ENCODE measurements around the gene ITGA1. TPM values are rescaled to one million over a fixed set of nuclear protein-coding genes. Genes with fewer than 3 reads are reported as not detected.

The ITGA1 gene
- total and polyA plus RNA-seq, 2 donors (not counting 1 experiment from before 2014, with no cell fraction given), result 12.6 to 115 TPM

- no peak for DNase-seq (ENCODE audit: low read depth in 2 of 2)
- Histone ChIP-seq H3K9me3 (ENCODE audit: control insufficient read depth, insufficient read depth, low read depth, low read length) (no peaks in the 10 kb centered on the region), H3K4me2 (ENCODE audit: extremely low read depth, insufficient read depth, low read length) (no peak overlapping the region), H3K27me3 (ENCODE audit: control insufficient read depth, insufficient read depth, low read length) (no peaks in the 10 kb centered on the region), H3K79me2 (ENCODE audit: control insufficient read depth, insufficient read depth, low read length) (peaks cover 1% of the 10 kb centered on the region), H2AFZ (ENCODE audit: low read length) (no peak overlapping the region), H3K4me3 (replicated peaks in 1 of 4; ENCODE audit: control extremely low read depth in 1 of 4, insufficient read depth in 1 of 4, low read depth in 3 of 4, low read length in 4 of 4) (no peak overlapping the region), H3K36me3 (ENCODE audit: control insufficient read depth, insufficient read depth, low read length) (no peaks in the 10 kb centered on the region), H3K27ac (ENCODE audit: insufficient read depth, low read length) (no peak overlapping the region), H4K20me1 (ENCODE audit: control insufficient read depth, extremely low read depth, insufficient read depth, low read length) (no peaks in the 10 kb centered on the region), H3K4me1 (ENCODE audit: control insufficient read depth, extremely low read depth, insufficient read depth, low read length) (peaks cover 7% of the 10 kb centered on the region), H3K9ac (ENCODE audit: insufficient read depth, low read length) (no peak overlapping the region)
- TF ChIP-seq, protein P1, sequence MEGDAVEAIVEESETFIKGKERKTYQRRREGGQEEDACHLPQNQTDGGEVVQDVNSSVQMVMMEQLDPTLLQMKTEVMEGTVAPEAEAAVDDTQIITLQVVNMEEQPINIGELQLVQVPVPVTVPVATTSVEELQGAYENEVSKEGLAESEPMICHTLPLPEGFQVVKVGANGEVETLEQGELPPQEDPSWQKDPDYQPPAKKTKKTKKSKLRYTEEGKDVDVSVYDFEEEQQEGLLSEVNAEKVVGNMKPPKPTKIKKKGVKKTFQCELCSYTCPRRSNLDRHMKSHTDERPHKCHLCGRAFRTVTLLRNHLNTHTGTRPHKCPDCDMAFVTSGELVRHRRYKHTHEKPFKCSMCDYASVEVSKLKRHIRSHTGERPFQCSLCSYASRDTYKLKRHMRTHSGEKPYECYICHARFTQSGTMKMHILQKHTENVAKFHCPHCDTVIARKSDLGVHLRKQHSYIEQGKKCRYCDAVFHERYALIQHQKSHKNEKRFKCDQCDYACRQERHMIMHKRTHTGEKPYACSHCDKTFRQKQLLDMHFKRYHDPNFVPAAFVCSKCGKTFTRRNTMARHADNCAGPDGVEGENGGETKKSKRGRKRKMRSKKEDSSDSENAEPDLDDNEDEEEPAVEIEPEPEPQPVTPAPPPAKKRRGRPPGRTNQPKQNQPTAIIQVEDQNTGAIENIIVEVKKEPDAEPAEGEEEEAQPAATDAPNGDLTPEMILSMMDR (conservative IDR thresholded peaks at IDR 0.05 in 1 of 2, IDR thresholded peaks at IDR 0.05 in 1 of 2; ENCODE audit: low read depth in 1 of 2, low read length in 2 of 2), result no peak
- TF ChIP-seq EZH2 (IDR thresholded peaks at IDR 0.05; ENCODE audit: low read length, missing control alignments), result no peak
Observed at GRCh38 chr5:52821901-52822300, 34.2 kb downstream of the ITGA1 start.

DNA sequence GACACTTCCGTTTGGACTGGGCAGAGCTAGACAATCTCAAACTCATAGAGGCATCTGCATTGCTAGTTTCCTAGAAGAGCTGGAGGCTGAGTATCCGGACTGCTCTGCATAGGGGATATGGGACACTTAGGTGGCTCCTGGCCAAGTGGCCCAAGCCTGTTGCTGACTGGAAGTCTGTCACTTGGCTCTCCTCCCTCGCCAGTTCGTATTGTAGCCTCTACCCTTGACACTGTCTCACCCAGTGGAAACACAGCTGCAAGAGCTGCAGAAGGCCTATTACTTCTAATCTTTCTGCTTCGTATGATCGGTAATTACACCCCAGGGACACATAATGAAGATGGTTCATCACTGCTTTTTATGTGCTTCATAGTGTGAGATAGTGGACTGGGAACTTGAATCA, 34.7 kb downstream of the ITGA1 start:
- H3K36me3 ChIP-seq (ENCODE audit: control insufficient read depth, insufficient read depth, low read length), result no peaks in the 10 kb centered on the region
- H4K20me1 ChIP-seq (ENCODE audit: control insufficient read depth, extremely low read depth, insufficient read depth, low read length), result no peaks in the 10 kb centered on the region
- no peaks in the 10 kb centered on the region for H3K9me3 ChIP-seq (ENCODE audit: control insufficient read depth, insufficient read depth, low read depth, low read length)
- peaks cover 1% of the 10 kb centered on the region for H3K79me2 ChIP-seq (ENCODE audit: control insufficient read depth, insufficient read depth, low read length)
- no peaks in the 10 kb centered on the region for H3K27me3 ChIP-seq (ENCODE audit: control insufficient read depth, insufficient read depth, low read length)
- H3K4me1 ChIP-seq (ENCODE audit: control insufficient read depth, extremely low read depth, insufficient read depth, low read length), result peaks cover 7% of the 10 kb centered on the region
- no peak overlapping the region for H3K9ac ChIP-seq (ENCODE audit: insufficient read depth, low read length)
- no peak for TF ChIP-seq EZH2 (IDR thresholded peaks at IDR 0.05; ENCODE audit: low read length, missing control alignments)
- TF ChIP-seq, protein P1 (conservative IDR thresholded peaks at IDR 0.05 in 1 of 2, IDR thresholded peaks at IDR 0.05 in 1 of 2; ENCODE audit: low read depth in 1 of 2, low read length in 2 of 2), result no peak
- no peak for DNase-seq (ENCODE audit: low read depth in 2 of 2)
- H3K4me3 ChIP-seq (replicated peaks in 1 of 4; ENCODE audit: control extremely low read depth in 1 of 4, insufficient read depth in 1 of 4, low read depth in 3 of 4, low read length in 4 of 4), result no peak overlapping the region
- peak overlapping the region; percentile 33 for H2AFZ ChIP-seq (ENCODE audit: low read length)
- H3K27ac ChIP-seq (ENCODE audit: insufficient read depth, low read length), result no peak overlapping the region
- H3K4me2 ChIP-seq (ENCODE audit: extremely low read depth, insufficient read depth, low read length), result peak overlapping the region; percentile 56

GRCh38 chr5:52824827-52825226, 37.1 kb downstream of the ITGA1 start:
- Histone ChIP-seq H3K4me2 (ENCODE audit: extremely low read depth, insufficient read depth, low read length) (no peak overlapping the region), H3K4me3 (replicated peaks in 1 of 4; ENCODE audit: control extremely low read depth in 1 of 4, insufficient read depth in 1 of 4, low read depth in 3 of 4, low read length in 4 of 4) (no peak overlapping the region), H4K20me1 (ENCODE audit: control insufficient read depth, extremely low read depth, insufficient read depth, low read length) (no peaks in the 10 kb centered on the region), H3K27ac (ENCODE audit: insufficient read depth, low read length) (no peak overlapping the region), H3K9me3 (ENCODE audit: control insufficient read depth, insufficient read depth, low read depth, low read length) (no peaks in the 10 kb centered on the region), H3K27me3 (ENCODE audit: control insufficient read depth, insufficient read depth, low read length) (no peaks in the 10 kb centered on the region), H3K36me3 (ENCODE audit: control insufficient read depth, insufficient read depth, low read length) (no peaks in the 10 kb centered on the region), H3K9ac (ENCODE audit: insufficient read depth, low read length) (no peak overlapping the region), H3K79me2 (ENCODE audit: control insufficient read depth, insufficient read depth, low read length) (peaks cover 1% of the 10 kb centered on the region), H2AFZ (ENCODE audit: low read length) (no peak overlapping the region), H3K4me1 (ENCODE audit: control insufficient read depth, extremely low read depth, insufficient read depth, low read length) (peaks cover 7% of the 10 kb centered on the region)
- TF ChIP-seq EZH2 (IDR thresholded peaks at IDR 0.05; ENCODE audit: low read length, missing control alignments), result no peak
- TF ChIP-seq, protein P1 (conservative IDR thresholded peaks at IDR 0.05 in 1 of 2, IDR thresholded peaks at IDR 0.05 in 1 of 2; ENCODE audit: low read depth in 1 of 2, low read length in 2 of 2), result no peak
- DNase-seq (ENCODE audit: low read depth in 2 of 2), result no peak
